Activated naive CD8-positive, alpha-beta T cell treated with anti-CD3 and anti-CD28 coated beads, Interleukin-2, amount 10 ng/mL, durations not matched to agents 7 days and 5 days (primary cell): ENCODE measurements around the gene DGKI. TPM values are rescaled to one million over a fixed set of nuclear protein-coding genes. Genes with fewer than 3 reads are reported as not detected.
"Not testable (repeated sequence)": the region's sequence is repeated elsewhere in the genome, so short reads cannot be mapped to it uniquely, and the experiment has no call there.

ENCODE experiments used
- ATAC-seq: fragments of 150-1000 bp; cut with Tn5 transposase; one replicate; pipeline ENCODE4 v1.10.0; 2021; ENCODE audit warnings: low read depth, moderate library complexity
- POLR2A ChIA-PET: fragments of 350-600 bp; sonication (Branson Sonifier 250); formaldehyde crosslinking; loops from one replicate; lab custom pipeline; 2021; ENCODE audit warnings: antibody characterized with exemption; lab: Charles Lee
- DNase-seq: peaks from one replicate; pipeline ENCODE4 v3.0.0; 2021
- H3K27ac Mint-ChIP-seq: one replicate; pipeline ENCODE4 v1.8.0; 2022; ENCODE audit warnings: mild to moderate bottlenecking, mixed read lengths
- H3K27me3 Mint-ChIP-seq: one replicate; pipeline ENCODE4 v1.8.0; 2022; ENCODE audit warnings: mild to moderate bottlenecking, moderate library complexity, mixed read lengths
- H3K36me3 Mint-ChIP-seq: one replicate; pipeline ENCODE4 v1.8.0; 2021; ENCODE audit warnings: mild to moderate bottlenecking, mixed read lengths
- H3K4me1 Mint-ChIP-seq: one replicate; pipeline ENCODE4 v1.8.0; 2021; ENCODE audit warnings: mixed read lengths
- H3K4me3 Mint-ChIP-seq: one replicate; pipeline ENCODE4 v1.8.0; 2022; ENCODE audit warnings: mild to moderate bottlenecking, moderate library complexity, mixed read lengths
- H3K9me3 Mint-ChIP-seq: one replicate; pipeline ENCODE4 v1.8.0; 2021; ENCODE audit warnings: mixed read lengths
- total RNA-seq, 2 experiments: library from RNA; stranded (reverse); gene quantifications; one replicate each; pipeline ENCODE4 v1.2.3, GENCODE V29; 2021

Gene DGKI
- total RNA-seq, 2 experiments from 2014 or later, result not detected

DNA sequence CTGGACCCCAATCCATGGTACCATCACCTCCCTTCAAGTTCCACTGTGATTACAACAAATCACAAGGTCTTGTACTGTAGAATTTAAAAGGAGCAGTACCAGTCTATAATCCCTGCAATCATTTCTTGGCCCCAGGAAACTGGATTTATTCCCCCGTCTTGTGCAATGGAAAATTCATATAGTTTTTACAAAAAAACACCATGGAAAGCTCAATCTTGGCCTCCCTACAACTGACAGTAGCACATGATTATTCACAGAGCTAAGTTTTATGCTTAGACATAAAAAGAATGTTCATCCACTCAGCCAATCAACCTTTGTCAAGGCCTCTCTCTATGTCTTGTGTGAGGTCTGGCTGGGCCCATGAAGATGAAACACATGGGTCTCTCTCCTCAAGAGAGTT, 10.2 kb downstream of the DGKI start:
- ATAC-seq, result no peak
- Mint-ChIP-seq H3K27me3 (peaks cover 15% of the 10 kb centered on the region), H3K4me1 (no peaks in the 10 kb centered on the region), H3K27ac (no peak overlapping the region), H3K4me3 (no peak overlapping the region), H3K36me3 (no peaks in the 10 kb centered on the region), H3K9me3 (peaks cover 11% of the 10 kb centered on the region)
- no peak for DNase-seq
- POLR2A ChIA-PET, result no interaction called here

DNA sequence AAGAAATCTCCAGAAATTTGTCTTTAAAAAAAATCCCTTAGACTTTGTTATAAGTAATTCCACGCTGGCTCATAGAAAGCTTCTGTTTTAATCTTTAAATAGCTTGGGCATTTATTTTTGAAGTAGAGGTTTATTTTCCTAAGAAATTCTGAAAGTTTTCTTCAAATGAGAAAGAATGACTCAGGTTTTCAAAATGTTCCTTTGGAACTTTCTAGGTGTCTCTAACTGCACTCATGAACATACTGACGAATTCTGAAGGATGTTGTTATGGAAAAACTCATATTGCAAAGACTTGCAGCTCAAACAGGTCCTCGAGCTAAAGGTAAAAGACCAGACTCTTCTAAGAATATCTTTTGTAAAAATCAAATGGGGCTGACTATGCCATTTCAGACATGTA, 10.7 kb downstream of the DGKI start:
- ATAC-seq, result no peak

DNA sequence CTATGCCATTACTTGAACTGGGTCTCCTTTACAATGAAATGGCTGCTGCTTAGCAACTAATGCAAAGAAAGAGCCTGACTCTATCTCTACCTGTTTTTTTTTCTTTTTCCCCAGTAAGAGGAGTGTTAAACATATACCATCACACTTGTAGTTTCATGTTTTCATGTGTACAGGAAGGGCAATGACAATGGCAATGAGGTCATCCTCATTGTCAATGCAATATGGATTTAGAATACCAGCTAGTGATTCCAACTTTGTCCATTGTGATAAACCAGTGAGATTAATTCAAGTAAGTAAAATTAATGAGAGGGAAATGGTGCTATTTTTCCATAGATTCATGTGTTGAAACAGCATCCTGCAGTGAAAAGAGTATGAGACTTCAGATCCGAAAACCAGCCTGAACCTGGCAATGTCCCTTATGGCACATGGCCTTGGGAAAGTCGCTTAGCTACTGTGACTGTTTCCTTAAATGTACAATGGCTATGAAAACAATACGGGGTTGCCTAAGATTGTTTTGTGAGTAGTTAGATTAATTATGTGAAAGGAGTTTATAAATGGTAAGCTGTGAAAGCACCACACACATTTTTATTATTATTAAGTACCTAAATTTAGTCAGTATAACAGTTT, 11.2 kb downstream of the DGKI start:
- H3K4me1 Mint-ChIP-seq, result no peaks in the 10 kb centered on the region
- H3K4me3 Mint-ChIP-seq, result no peak overlapping the region
- peaks cover 10% of the 10 kb centered on the region for H3K27me3 Mint-ChIP-seq
- ATAC-seq (no peak), DNase-seq (no peak)
- H3K27ac Mint-ChIP-seq, result no peak overlapping the region
- POLR2A ChIA-PET, result no interaction called here
- H3K9me3 Mint-ChIP-seq, result peaks cover 11% of the 10 kb centered on the region
- no peaks in the 10 kb centered on the region for H3K36me3 Mint-ChIP-seq

More for the DNA sequence above, 10.7 kb downstream of the DGKI start:
- POLR2A ChIA-PET, result no interaction called here
- Mint-ChIP-seq H3K4me3 (no peak overlapping the region), H3K36me3 (no peaks in the 10 kb centered on the region), H3K27ac (no peak overlapping the region), H3K4me1 (no peaks in the 10 kb centered on the region), H3K27me3 (peaks cover 12% of the 10 kb centered on the region), H3K9me3 (peaks cover 11% of the 10 kb centered on the region)
- no peak for DNase-seq

DNA sequence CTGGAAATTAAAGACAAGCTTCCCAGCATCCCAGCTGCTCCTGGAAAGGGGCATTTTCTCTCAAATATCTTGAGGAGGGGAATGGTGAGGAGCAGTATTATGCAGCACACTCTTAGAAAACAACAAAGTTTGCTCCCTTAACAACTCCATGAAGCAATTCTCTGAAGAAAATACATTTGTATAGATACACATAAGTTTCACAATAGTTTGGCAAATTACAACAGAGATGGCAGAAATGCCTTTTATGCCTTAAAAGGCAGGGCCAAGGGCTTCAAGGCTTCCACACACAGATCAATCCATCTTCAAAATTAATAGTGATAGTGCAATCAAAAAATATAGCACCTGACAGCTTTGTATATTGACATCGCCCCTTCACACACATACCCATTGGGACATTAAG, 12.2 kb downstream of the DGKI start:
- no peak overlapping the region for H3K4me3 Mint-ChIP-seq
- peaks cover 11% of the 10 kb centered on the region for H3K9me3 Mint-ChIP-seq
- POLR2A ChIA-PET, result no interaction called here

DNA sequence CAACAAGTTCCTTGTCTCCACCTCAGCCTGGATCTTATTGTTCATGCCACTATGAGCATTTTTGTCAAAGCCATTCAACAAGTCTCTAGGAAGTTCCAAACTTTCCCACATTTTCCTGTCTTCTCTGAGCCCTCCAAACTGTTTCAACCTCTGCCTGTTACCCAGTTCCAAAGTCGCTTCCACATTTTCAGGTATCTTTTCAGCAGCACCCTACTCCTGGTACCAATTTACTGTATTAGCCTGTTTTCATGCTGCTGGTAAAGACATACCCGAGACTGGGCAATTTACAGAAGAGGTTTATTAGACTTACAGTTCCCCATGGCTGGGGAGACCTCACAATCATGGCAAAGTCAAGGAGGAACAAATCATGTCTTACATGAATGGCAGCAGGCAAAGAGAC, 13.8 kb downstream of the DGKI start:
- POLR2A ChIA-PET, H3K4me3 Mint-ChIP-seq, ATAC-seq, H3K36me3 Mint-ChIP-seq, H3K27ac Mint-ChIP-seq, H3K27me3 Mint-ChIP-seq, H3K4me1 Mint-ChIP-seq, DNase-seq: not testable (repeated sequence)
- peaks cover 11% of the 10 kb centered on the region for H3K9me3 Mint-ChIP-seq

More for the DNA sequence above, 12.2 kb downstream of the DGKI start:
- Mint-ChIP-seq H3K27me3 (peaks cover 6% of the 10 kb centered on the region), H3K4me1 (no peaks in the 10 kb centered on the region), H3K36me3 (no peaks in the 10 kb centered on the region), H3K27ac (no peak overlapping the region)
- no peak for ATAC-seq
- DNase-seq, result no peak

DNA sequence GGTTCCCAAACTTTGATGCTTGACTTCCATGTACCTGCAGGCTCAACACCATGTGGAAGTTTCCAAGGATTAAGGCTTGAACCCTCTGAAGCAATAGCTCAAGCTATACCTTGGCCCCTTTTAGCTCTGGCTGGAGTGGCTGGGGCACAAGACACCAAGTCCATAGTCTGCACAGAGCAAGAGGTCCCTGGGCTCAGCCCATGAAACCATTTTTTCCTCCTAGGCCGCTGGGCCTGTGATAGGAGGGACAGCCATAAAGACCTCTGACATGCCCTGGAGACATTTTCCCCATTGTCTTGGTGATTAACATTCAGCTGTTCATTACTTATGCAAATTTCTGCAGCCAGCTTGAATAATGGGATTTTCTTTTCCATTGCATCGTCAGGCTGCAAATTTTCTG, 14.4 kb downstream of the DGKI start:
- Mint-ChIP-seq H3K4me3 (no peak overlapping the region), H3K27ac (no peak overlapping the region), H3K9me3 (peaks cover 11% of the 10 kb centered on the region), H3K4me1 (no peaks in the 10 kb centered on the region), H3K27me3 (peaks cover 2% of the 10 kb centered on the region), H3K36me3 (no peaks in the 10 kb centered on the region)
- ATAC-seq, result no peak
- POLR2A ChIA-PET, result no interaction called here
- no peak for DNase-seq

DNA sequence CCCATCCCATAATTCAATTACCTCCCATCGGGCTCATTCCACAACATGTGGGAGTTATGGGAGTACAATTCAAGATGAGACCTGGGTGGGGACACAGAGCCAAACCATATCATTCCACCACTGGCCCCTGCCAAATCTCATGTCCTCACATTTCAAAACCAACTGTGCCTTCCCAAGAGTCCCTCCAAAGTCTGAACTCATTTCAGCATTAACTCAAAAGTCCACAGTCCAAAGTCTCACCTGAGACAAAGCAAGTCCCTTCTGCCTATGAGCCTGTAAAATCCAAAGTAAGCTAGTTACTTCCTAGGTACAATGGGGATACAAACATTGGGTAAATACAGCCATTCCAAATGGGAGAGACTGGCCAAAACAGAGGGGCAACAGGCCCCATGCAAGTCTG, 15.2 kb downstream of the DGKI start:
- POLR2A ChIA-PET, DNase-seq, H3K4me1 Mint-ChIP-seq, H3K27ac Mint-ChIP-seq, ATAC-seq, H3K36me3 Mint-ChIP-seq, H3K27me3 Mint-ChIP-seq, H3K4me3 Mint-ChIP-seq: not testable (repeated sequence)
- peaks cover 11% of the 10 kb centered on the region for H3K9me3 Mint-ChIP-seq

GRCh38 chr7:137829337-137829992, 17.3 kb downstream of the DGKI start:
- Mint-ChIP-seq H3K9me3 (peaks cover 8% of the 10 kb centered on the region), H3K4me1 (no peaks in the 10 kb centered on the region), H3K36me3 (no peaks in the 10 kb centered on the region), H3K27ac (no peak overlapping the region), H3K27me3 (no peaks in the 10 kb centered on the region), H3K4me3 (no peak overlapping the region)
- POLR2A ChIA-PET, result no interaction called here
- no peak for ATAC-seq
- DNase-seq, result no peak

- no peak for DNase-seq
- Mint-ChIP-seq H3K4me3 (no peak overlapping the region), H3K27me3 (no peaks in the 10 kb centered on the region), H3K9me3 (peaks cover 8% of the 10 kb centered on the region), H3K27ac (no peak overlapping the region), H3K36me3 (no peaks in the 10 kb centered on the region), H3K4me1 (no peaks in the 10 kb centered on the region)
- no peak for ATAC-seq
- POLR2A ChIA-PET, result no interaction called here
Measured at GRCh38 chr7:137828456-137828855, 18.3 kb downstream of the DGKI start.

DNA sequence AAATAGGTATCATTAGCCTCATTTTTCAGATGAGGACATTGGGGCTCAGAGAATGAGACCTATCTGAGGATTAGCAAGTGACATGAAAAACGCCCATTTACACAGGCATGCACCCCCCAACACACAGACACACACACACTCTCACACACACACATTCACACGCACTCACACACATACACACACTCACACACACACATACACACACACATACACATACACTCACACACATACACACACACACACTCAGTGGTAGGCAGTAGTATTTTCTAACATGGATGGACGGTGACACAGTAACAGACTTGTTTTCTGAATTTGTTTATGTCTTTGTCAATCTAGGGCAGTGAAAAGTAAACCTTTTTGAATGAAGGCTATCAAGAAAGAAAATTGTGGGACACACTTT, 21.3 kb downstream of the DGKI start:
- no peak overlapping the region for H3K4me3 Mint-ChIP-seq
- POLR2A ChIA-PET, result no interaction called here
- DNase-seq (no peak), ATAC-seq (no peak)
- H3K27ac Mint-ChIP-seq, result no peak overlapping the region
- H3K4me1 Mint-ChIP-seq, result no peaks in the 10 kb centered on the region
- no peaks in the 10 kb centered on the region for H3K36me3 Mint-ChIP-seq
- no peaks in the 10 kb centered on the region for H3K9me3 Mint-ChIP-seq
- H3K27me3 Mint-ChIP-seq, result peaks cover 11% of the 10 kb centered on the region

GRCh38 chr7:137820677-137821420, 25.9 kb downstream of the DGKI start:
- Mint-ChIP-seq H3K36me3 (no peaks in the 10 kb centered on the region), H3K9me3 (no peaks in the 10 kb centered on the region), H3K4me1 (no peaks in the 10 kb centered on the region), H3K4me3 (no peak overlapping the region), H3K27ac (no peak overlapping the region), H3K27me3 (peaks cover 18% of the 10 kb centered on the region)
- POLR2A ChIA-PET, result no interaction called here
- ATAC-seq (no peak), DNase-seq (no peak)

- Mint-ChIP-seq H3K4me3 (no peak overlapping the region), H3K9me3 (no peaks in the 10 kb centered on the region), H3K36me3 (no peaks in the 10 kb centered on the region), H3K27me3 (peaks cover 18% of the 10 kb centered on the region), H3K4me1 (no peaks in the 10 kb centered on the region), H3K27ac (no peak overlapping the region)
- DNase-seq, result no peak
- POLR2A ChIA-PET, result no interaction called here
- no peak for ATAC-seq
Measured at GRCh38 chr7:137820156-137820555, 26.6 kb downstream of the DGKI start.

DNA sequence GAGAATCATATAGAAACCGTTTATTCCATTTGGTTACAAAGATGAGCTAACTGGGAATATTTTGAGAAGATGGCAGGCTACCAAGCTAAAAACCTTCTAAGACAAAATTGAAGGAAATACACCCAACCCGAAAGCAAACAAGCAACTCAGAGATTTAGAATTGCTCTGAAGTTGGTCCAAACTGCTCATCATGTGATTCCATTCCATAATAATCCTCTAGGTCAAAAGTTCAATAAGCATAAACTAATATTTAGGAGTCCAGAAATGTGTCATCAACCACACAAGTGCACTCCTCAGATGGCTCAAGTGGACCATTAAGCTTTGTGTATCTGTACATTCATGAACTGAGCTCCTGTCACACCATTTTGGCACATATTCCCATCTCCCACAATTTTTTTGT, 28.7 kb downstream of the DGKI start:
- Mint-ChIP-seq H3K27ac (no peak overlapping the region), H3K9me3 (no peaks in the 10 kb centered on the region), H3K4me3 (no peak overlapping the region), H3K36me3 (no peaks in the 10 kb centered on the region), H3K4me1 (no peaks in the 10 kb centered on the region), H3K27me3 (peaks cover 18% of the 10 kb centered on the region)
- ATAC-seq (no peak), DNase-seq (no peak)
- POLR2A ChIA-PET, result no interaction called here
